ENCODE results near the gene TRAK1.
A peak's percentile ranks its signal among the peaks of the same experiment; 100 is the strongest.

DNA sequence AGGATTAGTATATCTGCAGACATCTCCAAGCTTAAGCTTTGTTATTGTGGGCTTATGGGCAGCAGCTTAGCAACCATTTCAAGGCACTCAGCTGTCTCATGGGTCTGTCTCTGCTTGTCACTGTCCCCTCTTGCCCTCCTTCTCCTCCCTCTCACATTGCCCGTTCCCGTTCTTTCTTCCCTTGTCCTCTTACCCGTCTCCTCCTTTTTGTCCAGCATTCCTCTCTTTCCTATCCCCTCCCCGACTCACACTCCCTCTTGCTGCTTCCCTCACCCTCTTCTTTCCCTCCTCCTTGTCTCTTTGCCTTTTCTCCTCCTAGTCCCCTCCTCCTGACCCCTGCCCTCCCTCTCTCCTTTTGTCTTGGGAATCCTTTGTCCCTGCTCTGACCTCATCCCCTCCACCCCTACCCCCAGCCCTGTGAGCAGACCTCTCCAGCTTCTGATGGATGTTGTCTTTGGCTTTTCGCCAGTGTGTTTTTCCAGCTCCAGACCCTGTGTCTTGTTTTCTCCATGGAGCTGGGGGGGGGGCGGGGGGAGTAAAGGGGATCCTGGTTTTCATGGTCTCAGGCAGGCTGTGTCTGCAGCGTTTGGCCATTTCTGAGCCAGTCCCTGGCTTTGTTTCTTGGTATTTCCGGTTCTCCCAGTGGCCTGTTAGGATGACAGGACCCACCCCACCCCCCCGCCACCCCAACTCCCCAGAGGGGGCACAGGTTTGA lies 47.9 kb upstream of the TRAK1 start:
- no peak for TF ChIP-seq BHLHE40 (IDR thresholded peaks at IDR 0.05; ENCODE audit: borderline replicate concordance)
- TF ChIP-seq ELF4 (IDR thresholded peaks at IDR 0.05) = no peak
- TF ChIP-seq SP1 (IDR thresholded peaks at IDR 0.05) = no peak
- no peak for TF ChIP-seq TARDBP (IDR thresholded peaks at IDR 0.05)
- no peak for TF ChIP-seq HDGF (IDR thresholded peaks at IDR 0.05; ENCODE audit: borderline replicate concordance)
- TF ChIP-seq, protein P1, sequence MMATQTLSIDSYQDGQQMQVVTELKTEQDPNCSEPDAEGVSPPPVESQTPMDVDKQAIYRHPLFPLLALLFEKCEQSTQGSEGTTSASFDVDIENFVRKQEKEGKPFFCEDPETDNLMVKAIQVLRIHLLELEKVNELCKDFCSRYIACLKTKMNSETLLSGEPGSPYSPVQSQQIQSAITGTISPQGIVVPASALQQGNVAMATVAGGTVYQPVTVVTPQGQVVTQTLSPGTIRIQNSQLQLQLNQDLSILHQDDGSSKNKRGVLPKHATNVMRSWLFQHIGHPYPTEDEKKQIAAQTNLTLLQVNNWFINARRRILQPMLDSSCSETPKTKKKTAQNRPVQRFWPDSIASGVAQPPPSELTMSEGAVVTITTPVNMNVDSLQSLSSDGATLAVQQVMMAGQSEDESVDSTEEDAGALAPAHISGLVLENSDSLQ (IDR thresholded peaks at IDR 0.05) = no peak
- no peak for TF ChIP-seq LEF1 (IDR thresholded peaks at IDR 0.05; ENCODE audit: borderline replicate concordance)
- TF ChIP-seq CTBP1 (IDR thresholded peaks at IDR 0.05; ENCODE audit: borderline replicate concordance) = no peak
- TF ChIP-seq FOXA1 (IDR thresholded peaks at IDR 0.05) = no peak
- TF ChIP-seq ZNF384 (IDR thresholded peaks at IDR 0.05) = no peak
- TF ChIP-seq FOXM1 (IDR thresholded peaks at IDR 0.05; ENCODE audit: borderline replicate concordance) = peak; percentile 33; the same call in 1 of the 2 replicates
- TF ChIP-seq L3MBTL2 (conservative IDR thresholded peaks at IDR 0.05) = no peak

All from HEK293T (cell line).